Naive B cell (primary cell): Measurements from ENCODE around the gene LRTM1. TPM values are rescaled to one million over a fixed set of nuclear protein-coding genes. Genes with fewer than 3 reads are reported as not detected.

Source experiments
- ATAC-seq, 2 donors: fragments of 150-1000 bp; cut with Tn5 transposase; 2 replicates each; pipeline ENCODE4 v1.10.0; 2021; ENCODE audit warnings: low read depth in 2 of 2, mild to moderate bottlenecking in 2 of 2, moderate library complexity in 2 of 2
- DNase-seq: peaks from one replicate; pipeline ENCODE4 v3.0.0; 2022
- H3K27ac Mint-ChIP-seq, 6 donors: one replicate each; pipeline ENCODE4 v1.8.0; 2020 to 2022; ENCODE audit warnings: mild to moderate bottlenecking in 6 of 6, mixed read lengths in 6 of 6, moderate library complexity in 5 of 6, inconsistent platforms in 2 of 6
- H3K27me3 Mint-ChIP-seq, 3 donors: one replicate each; pipeline ENCODE4 v1.8.0; 2021 to 2022; ENCODE audit warnings: mixed read lengths in 3 of 3, mild to moderate bottlenecking in 1 of 3
- H3K36me3 Mint-ChIP-seq, 2 donors: one replicate each; pipeline ENCODE4 v1.8.0; 2020 to 2022; ENCODE audit warnings: mixed read lengths in 2 of 2, inconsistent platforms in 1 of 2, mild to moderate bottlenecking in 1 of 2
- H3K4me1 Mint-ChIP-seq, 3 donors: one replicate each; pipeline ENCODE4 v1.8.0; 2020 to 2022; ENCODE audit warnings: mixed read lengths in 3 of 3, inconsistent platforms in 1 of 3, mild to moderate bottlenecking in 1 of 3, moderate library complexity in 1 of 3
- H3K4me3 Mint-ChIP-seq, 8 donors: one replicate each; pipeline ENCODE4 v1.8.0; 2020 to 2022; ENCODE audit warnings: mild to moderate bottlenecking in 8 of 8, mixed read lengths in 8 of 8, moderate library complexity in 8 of 8, inconsistent platforms in 2 of 8
- H3K9me3 Mint-ChIP-seq, 7 donors: one replicate each; pipeline ENCODE4 v1.8.0; 2020 to 2022; ENCODE audit warnings: mixed read lengths in 7 of 7, mild to moderate bottlenecking in 5 of 7, inconsistent platforms in 2 of 7, moderate library complexity in 1 of 7
- polyA plus RNA-seq, 6 donors: library from polyadenylated mRNA; unstranded; fragments of 300-500 nt; fragmentation: Illumina TruSeq; gene quantifications; one replicate each; pipeline ENCODE4 v1.2.3, GENCODE V29; 2021; ENCODE audit warnings: low read depth in 6 of 6

The LRTM1 gene
- polyA plus RNA-seq, 6 donors from 2014 or later: not detected

DNA sequence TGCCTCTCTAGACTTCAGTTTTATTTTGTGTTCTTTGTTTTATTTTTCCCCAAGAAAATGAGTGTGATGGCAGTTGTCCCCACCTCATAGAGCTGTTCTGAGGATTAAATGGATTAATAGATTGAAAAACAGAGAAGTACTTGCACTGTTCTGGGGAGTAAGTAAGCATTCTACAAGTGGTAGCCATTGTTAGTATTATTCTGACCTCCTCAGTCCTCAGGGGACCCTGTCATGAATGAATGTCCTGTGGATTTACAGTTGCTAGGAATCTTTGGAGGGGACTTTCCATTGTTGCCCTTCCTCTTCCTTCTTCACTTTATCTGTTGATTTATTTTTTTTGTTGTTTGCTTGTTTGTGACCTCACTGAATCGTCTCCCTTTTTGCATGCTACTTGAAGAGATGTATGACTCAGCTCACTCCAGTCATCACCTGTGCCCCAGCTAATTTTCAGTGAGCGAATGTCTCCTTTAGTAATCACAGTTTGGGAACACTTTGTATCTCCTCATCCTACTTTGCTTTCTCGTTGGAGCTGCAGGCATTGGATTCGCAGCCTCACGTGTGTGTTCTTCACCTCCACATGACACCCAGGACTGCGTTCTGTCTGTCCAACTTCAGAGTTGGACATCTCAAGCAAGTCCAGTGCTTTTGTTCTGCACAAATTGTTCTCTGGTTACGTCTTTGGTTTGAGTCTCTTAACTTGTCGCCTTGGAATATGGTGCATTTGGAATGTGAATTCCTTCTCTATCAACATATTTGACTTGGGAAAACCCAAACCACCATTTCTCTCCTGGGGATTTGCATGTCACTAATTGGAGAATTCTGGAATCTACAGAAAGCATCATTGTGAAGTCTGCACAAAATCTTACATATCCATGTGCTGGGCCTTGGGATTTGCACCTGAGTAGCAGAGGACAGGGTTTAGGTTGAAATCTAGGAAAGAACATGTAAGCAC is 54.5 kb downstream of the LRTM1 start:
- H3K4me1 Mint-ChIP-seq: no peaks in the 10 kb centered on the region
- H3K27me3 Mint-ChIP-seq: no peaks in the 10 kb centered on the region
- H3K4me3 Mint-ChIP-seq: peak overlapping the region in 1 of 8 donors; percentile 66
- H3K27ac Mint-ChIP-seq: peak overlapping the region in 1 of 6 donors; percentile 21
- no peak for ATAC-seq
- no peak for DNase-seq
- H3K9me3 Mint-ChIP-seq: peaks cover 0 to 10% (median 2%) of the 10 kb centered on the region in 7 donors
- no peaks in the 10 kb centered on the region for H3K36me3 Mint-ChIP-seq

DNA sequence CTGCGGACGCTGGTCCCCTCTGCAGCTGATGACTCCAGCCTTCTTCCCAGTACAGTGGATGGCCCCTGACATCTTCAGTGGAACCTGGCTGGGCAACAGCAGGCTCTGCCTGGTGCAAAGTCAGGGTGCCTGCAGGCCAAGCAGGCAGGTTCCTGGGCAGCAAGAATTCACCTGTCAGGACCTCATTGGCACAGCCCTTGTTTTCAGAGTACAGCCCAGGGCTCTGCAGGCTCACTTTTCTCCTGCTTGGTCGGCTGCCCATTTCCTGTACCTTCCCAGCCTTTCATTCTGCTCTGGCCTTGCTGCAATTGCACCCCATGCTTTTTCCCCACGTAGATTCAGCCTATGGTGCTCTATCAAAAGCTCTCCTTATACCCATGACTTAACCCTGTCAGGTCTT is 56.0 kb downstream of the LRTM1 start:
- no peak overlapping the region for H3K27ac Mint-ChIP-seq
- no peaks in the 10 kb centered on the region for H3K36me3 Mint-ChIP-seq
- H3K4me1 Mint-ChIP-seq: no peaks in the 10 kb centered on the region
- H3K4me3 Mint-ChIP-seq: no peak overlapping the region
- DNase-seq (no peak), ATAC-seq (no peak)
- H3K27me3 Mint-ChIP-seq: no peaks in the 10 kb centered on the region
- peaks cover 0 to 9% (median 4%) of the 10 kb centered on the region in 7 donors for H3K9me3 Mint-ChIP-seq

DNA sequence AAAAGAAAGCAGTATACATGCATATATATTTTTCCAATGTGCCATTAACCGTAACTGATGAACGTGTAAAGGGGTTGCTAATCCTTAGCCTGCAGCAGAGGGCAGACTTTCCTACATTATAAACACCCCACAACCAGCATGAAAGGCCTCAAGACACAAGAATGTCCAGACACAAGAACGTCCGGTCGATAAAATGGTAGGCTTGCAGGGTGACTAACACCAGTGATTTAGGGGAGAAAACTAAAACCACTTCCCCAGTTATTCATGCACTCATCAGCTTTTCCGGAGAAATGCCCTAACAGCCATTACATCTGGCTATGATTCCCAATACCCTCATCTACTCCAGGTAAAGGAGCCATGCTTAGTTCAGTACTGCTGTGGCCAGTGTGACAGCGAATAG is 57.4 kb downstream of the LRTM1 start:
- no peaks in the 10 kb centered on the region for H3K27me3 Mint-ChIP-seq
- no peaks in the 10 kb centered on the region for H3K36me3 Mint-ChIP-seq
- ATAC-seq (no peak), DNase-seq (no peak)
- H3K9me3 Mint-ChIP-seq: peaks cover 0 to 9% (median 5%) of the 10 kb centered on the region in 7 donors
- no peak overlapping the region for H3K27ac Mint-ChIP-seq
- no peak overlapping the region for H3K4me3 Mint-ChIP-seq
- H3K4me1 Mint-ChIP-seq: no peaks in the 10 kb centered on the region
